IMR-90 (cell line): ENCODE data around the gene ATP2B1. TPM values are rescaled to one million over a fixed set of nuclear protein-coding genes. Genes with fewer than 3 reads are reported as not detected.

Experiments used
- ATAC-seq: fragments of 200-7000 bp; cut with Tn5 transposase; 2 replicates; pipeline ENCODE4 v1.9.1; 2020; ENCODE audit warnings: low read depth, mild to moderate bottlenecking, moderate library complexity
- BruUV-seq: library from RNA; stranded (reverse); fragments of 400-500 nt; replicated peaks from 2 replicates; lab custom pipeline; 2021; lab: Mats Ljungman, UMichigan
- CTCF ChIA-PET: fragments of 300-600 bp; formaldehyde crosslinking; extraction: SDS; loops from one replicate; lab custom pipeline; 2021; ENCODE audit warnings: antibody characterized with exemption; lab: Yijun Ruan, JAX
- POLR2A ChIA-PET: fragments of 300-600 bp; sonication (Branson Sonifier 250); formaldehyde crosslinking; loops from one replicate; lab custom pipeline; 2022; ENCODE audit warnings: antibody characterized with exemption; ENCODE audit not compliant: unreplicated experiment; lab: Charles Lee
- DNase-seq: peaks from one replicate; pipeline ENCODE4 v3.0.0; 2013
- H2AFZ ChIP-seq: replicated peaks from 2 replicates; pipeline ENCODE3; 2013; ENCODE audit warnings: low read length, mild to moderate bottlenecking; ENCODE audit not compliant: poor library complexity
- H2AK5ac ChIP-seq: 2 replicates; pipeline ENCODE4 v1.6.1; 2013; ENCODE audit warnings: low read depth, low read length, inconsistent platforms
- H2AK9ac ChIP-seq: replicated peaks from 2 replicates; pipeline ENCODE3; 2013; ENCODE audit warnings: mild to moderate bottlenecking, low read depth, low read length, moderate library complexity; ENCODE audit not compliant: poor library complexity
- H2BK120ac ChIP-seq: 2 replicates; pipeline ENCODE4 v1.6.1; 2013; ENCODE audit warnings: low read depth, low read length, inconsistent platforms
- H2BK15ac ChIP-seq: 3 replicates; pipeline ENCODE4 v1.6.1; 2013; ENCODE audit warnings: low read depth, low read length, inconsistent platforms
- H2BK20ac ChIP-seq: 2 replicates; pipeline ENCODE4 v1.6.1; 2013; ENCODE audit warnings: low read depth, mild to moderate bottlenecking, inconsistent platforms, low read length, moderate library complexity
- H2BK5ac ChIP-seq: 2 replicates; pipeline ENCODE4 v1.6.1; 2013; ENCODE audit warnings: mild to moderate bottlenecking, low read depth, low read length, inconsistent platforms; ENCODE audit not compliant: poor library complexity, severe bottlenecking
- H3K14ac ChIP-seq: replicated peaks from 2 replicates; pipeline ENCODE4 v1.6.1; 2013; ENCODE audit warnings: low read depth, low read length, inconsistent platforms
- H3K18ac ChIP-seq: 2 replicates; pipeline ENCODE4 v1.6.1; 2013; ENCODE audit warnings: low read depth, low read length, control low read depth
- H3K23ac ChIP-seq: 2 replicates; pipeline ENCODE4 v1.6.1; 2013; ENCODE audit warnings: low read depth, low read length, inconsistent platforms
- H3K27ac ChIP-seq: 2 replicates; pipeline ENCODE4 v1.5.1; 2013; ENCODE audit warnings: mild to moderate bottlenecking, control low read depth, low read length; ENCODE audit not compliant: insufficient read depth
- H3K27me3 ChIP-seq: 2 replicates; pipeline ENCODE4 v1.6.1; 2013; ENCODE audit warnings: low read length; ENCODE audit not compliant: control insufficient read depth, insufficient read depth
- H3K36me3 ChIP-seq: 2 replicates; pipeline ENCODE4 v1.6.1; 2013; ENCODE audit warnings: low read length, mixed read lengths; ENCODE audit not compliant: control insufficient read depth, insufficient read depth
- H3K4ac ChIP-seq: 2 replicates; pipeline ENCODE4 v1.6.1; 2013; ENCODE audit warnings: low read depth, low read length, inconsistent platforms
- H3K4me1 ChIP-seq: 2 replicates; pipeline ENCODE4 v1.6.1; 2013; ENCODE audit warnings: low read length, mixed read lengths; ENCODE audit not compliant: control insufficient read depth, insufficient read depth
- H3K4me2 ChIP-seq: 2 replicates; pipeline ENCODE4 v1.6.1; 2013; ENCODE audit warnings: low read depth, mild to moderate bottlenecking, control low read depth, low read length, moderate library complexity
- H3K4me3 ChIP-seq: 2 replicates; pipeline ENCODE4 v1.5.1; 2013; ENCODE audit warnings: low read depth, mild to moderate bottlenecking, control low read depth, low read length, moderate library complexity; ENCODE audit not compliant: insufficient read depth
- H3K56ac ChIP-seq: 2 replicates; pipeline ENCODE4 v1.6.1; 2013; ENCODE audit warnings: low read length, inconsistent platforms; ENCODE audit not compliant: insufficient read depth; ENCODE audit errors: extremely low read depth
- H3K79me1 ChIP-seq, 2 experiments: 2 replicates each; pipeline ENCODE4 v1.6.1; 2013; ENCODE audit warnings: low read length in 2 of 2, inconsistent platforms in 1 of 2, low read depth in 1 of 2
- H3K9ac ChIP-seq: 2 replicates; pipeline ENCODE4 v1.6.1; 2013; ENCODE audit warnings: low read depth, low read length, control low read depth
- H3K9me1 ChIP-seq: 2 replicates; pipeline ENCODE4 v1.6.1; 2013; ENCODE audit warnings: low read length, inconsistent platforms; ENCODE audit not compliant: insufficient read depth
- H3K9me3 ChIP-seq: 2 replicates; pipeline ENCODE4 v1.6.1; 2013; ENCODE audit warnings: low read length; ENCODE audit not compliant: control insufficient read depth, insufficient read depth
- H4K20me1 ChIP-seq: 2 replicates; pipeline ENCODE4 v1.6.1; 2013; ENCODE audit warnings: low read length, inconsistent platforms; ENCODE audit not compliant: insufficient read depth
- H4K5ac ChIP-seq: 2 replicates; pipeline ENCODE4 v1.6.1; 2013; ENCODE audit warnings: mild to moderate bottlenecking, low read depth, low read length, control low read depth
- H4K8ac ChIP-seq, 2 experiments: 2 replicates each; pipeline ENCODE4 v1.6.1; 2013; ENCODE audit warnings: low read depth in 2 of 2, low read length in 2 of 2, control low read depth in 1 of 2, inconsistent platforms in 1 of 2
- H4K91ac ChIP-seq: 2 replicates; pipeline ENCODE4 v1.6.1; 2013; ENCODE audit warnings: low read depth, low read length, inconsistent platforms; ENCODE audit not compliant: insufficient read depth
- CTCF ChIP-seq: conservative IDR thresholded peaks from 2 replicates; pipeline ENCODE4 v1.5.1; 2012; ENCODE audit warnings: mild to moderate bottlenecking, low read depth, low read length, improper control_type of control experiment
- POLR2A ChIP-seq: IDR thresholded peaks from 2 replicates; pipeline ENCODE4 v1.6.1; 2012; ENCODE audit warnings: mild to moderate bottlenecking, low read depth, low read length
- RCOR1 ChIP-seq: IDR thresholded peaks from 2 replicates; pipeline ENCODE4 v1.6.1; 2012; ENCODE audit warnings: mild to moderate bottlenecking, low read length, improper control_type of control experiment; ENCODE audit not compliant: insufficient replicate concordance
- WGBS, 2 experiments: methylation state at CpG; one replicate each; pipeline versions ENCODE4 v1.1.5 to v1.1.7; 2013; ENCODE audit warnings: missing lambda C conversion rate in 2 of 2; ENCODE audit not compliant: insufficient read length in 1 of 2; ENCODE audit errors: extremely low coverage in 2 of 2; 5-methylcytosine and 5-hydroxymethylcytosine counted together
- dilution Hi-C: fragments of 300-500 bp; cut with HindIII; formaldehyde crosslinking; loops from one replicate; pipeline ENCODE4 v1.14.3; 2018; ENCODE audit warnings: low sequenced_read_pairs; ENCODE audit not compliant: unreplicated experiment
- in situ Hi-C: fragments of 300-500 bp; cut with MboI; formaldehyde crosslinking; loops from 3 replicates; pipeline ENCODE4 v1.14.3; 2019; ENCODE audit warnings: low sequenced_read_pairs, inconsistent platforms, mixed read lengths
- intact Hi-C: fragments of 100-400 bp; cut with micrococcal nuclease; formaldehyde crosslinking; loops from 2 replicates; pipeline ENCODE4 v1.10.0; 2022
- polyA plus RNA-seq, 3 experiments: library from polyadenylated mRNA; depleted of rRNA; stranded (reverse); fragments of >200 nt; gene quantifications; 2 replicates each; pipeline ENCODE4 v1.2.3, GENCODE V29; 2012; ENCODE audit warnings: low replicate concordance in 1 of 3
- total RNA-seq: library from RNA; depleted of rRNA; stranded (reverse); fragments of >200 nt; gene quantifications from 2 replicates; pipeline ENCODE4 v1.2.3, GENCODE V29; 2012

Gene ATP2B1
- total and polyA plus RNA-seq, 2 of the 4 experiments (the other 2 are of a cell fraction): 9.9 to 32.6 TPM

DNA sequence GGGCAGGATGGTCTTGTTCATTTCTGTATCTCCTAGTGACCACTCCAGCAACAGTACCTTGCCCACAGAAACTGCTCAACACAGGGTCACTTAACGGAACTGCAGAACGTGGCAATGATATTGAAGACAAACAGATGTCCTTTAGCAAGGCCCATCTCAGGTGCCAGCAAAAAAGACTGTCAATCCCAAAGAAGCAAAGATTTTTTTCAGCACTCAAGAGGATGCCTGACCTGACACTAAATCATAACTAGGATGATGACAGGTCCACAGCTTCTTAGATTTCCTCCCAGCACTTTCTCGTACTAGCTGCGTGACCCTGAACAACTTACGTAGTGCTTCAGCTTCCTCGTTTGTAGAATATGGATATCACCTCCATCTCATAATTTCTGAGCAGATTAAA lies 39.4 kb downstream of the ATP2B1 start:
- no peak overlapping the region for H2BK15ac ChIP-seq
- peaks cover 42% of the 10 kb centered on the region for H4K20me1 ChIP-seq
- no peak overlapping the region for H3K56ac ChIP-seq
- no peak overlapping the region for H2BK20ac ChIP-seq
- H3K27me3 ChIP-seq: no peaks in the 10 kb centered on the region
- no peak overlapping the region for H3K4me3 ChIP-seq
- no peak overlapping the region for H2AFZ ChIP-seq
- POLR2A ChIA-PET: no interaction called here
- H2BK5ac ChIP-seq: no peak overlapping the region
- intact Hi-C loops: no loop called here
- peaks cover 5% of the 10 kb centered on the region; the same call in 1 of the 2 replicates for H3K4me1 ChIP-seq
- H3K18ac ChIP-seq: no peak overlapping the region
- no peak overlapping the region for H3K9ac ChIP-seq
- no peak overlapping the region for H3K23ac ChIP-seq
- H4K8ac ChIP-seq: no peak overlapping the region
- H4K5ac ChIP-seq: no peak overlapping the region
- H2AK5ac ChIP-seq: no peak overlapping the region
- H2BK120ac ChIP-seq: no peak overlapping the region
- ATAC-seq: no peak
- WGBS, 2 experiments: 96% methylated on average over 4 of the region's 6 CpGs; no CpG with 5 or more reads in 1 of the 2 experiments
- H3K79me1 ChIP-seq: peaks cover 40 to 72% of the 10 kb centered on the region in 2 experiments
- H3K4me2 ChIP-seq: no peak overlapping the region
- no peak overlapping the region for H3K14ac ChIP-seq
- CTCF ChIA-PET: no interaction called here
- H4K91ac ChIP-seq: no peak overlapping the region
- H3K9me1 ChIP-seq: peaks cover 8% of the 10 kb centered on the region
- H2AK9ac ChIP-seq: no peak overlapping the region
- H3K36me3 ChIP-seq: no peaks in the 10 kb centered on the region
- TF ChIP-seq CTCF (no peak), RCOR1 (no peak), POLR2A (no peak)
- BruUV-seq: no TSS peak
- H3K4ac ChIP-seq: no peak overlapping the region
- in situ Hi-C loops: no loop called here
- dilution Hi-C loops: no loop called here
- no peaks in the 10 kb centered on the region for H3K9me3 ChIP-seq
- no peak overlapping the region for H3K27ac ChIP-seq
- no peak for DNase-seq
